ENCODE results near the gene ATG7. TPM values are rescaled to one million over a fixed set of nuclear protein-coding genes. Genes with fewer than 3 reads are reported as not detected.

ATG7 gene
- total RNA-seq, 1 donor: 97.9 TPM

- no peak for DNase-seq (ENCODE audit: low read depth)
- H3K4me3 ChIP-seq (ENCODE audit: low read depth, low read length): no peak overlapping the region
- TF ChIP-seq CTCF (IDR thresholded peaks at IDR 0.05; ENCODE audit: insufficient read depth, low read length): no peak
These were observed 278.8 kb downstream of the ATG7 start for GRCh38 chr3:11551036-11551435.

- H3K4me3 ChIP-seq (ENCODE audit: low read depth, low read length): no peak overlapping the region
- no peak for TF ChIP-seq CTCF (IDR thresholded peaks at IDR 0.05; ENCODE audit: insufficient read depth, low read length)
- DNase-seq (ENCODE audit: low read depth): no peak
These were observed 280.4 kb downstream of the ATG7 start for GRCh38 chr3:11552289-11553264.

GRCh38 chr3:11553436-11554235 lies 281.4 kb downstream of the ATG7 start:
- H3K4me3 ChIP-seq (ENCODE audit: low read depth, low read length): no peak overlapping the region
- peak; percentile 20 for DNase-seq (ENCODE audit: low read depth)
- no peak for TF ChIP-seq CTCF (IDR thresholded peaks at IDR 0.05; ENCODE audit: insufficient read depth, low read length)

- no peak for DNase-seq (ENCODE audit: low read depth)
- H3K4me3 ChIP-seq (ENCODE audit: low read depth, low read length): no peak overlapping the region
- TF ChIP-seq CTCF (IDR thresholded peaks at IDR 0.05; ENCODE audit: insufficient read depth, low read length): no peak
These were observed 282.0 kb downstream of the ATG7 start for GRCh38 chr3:11554236-11554610.

GRCh38 chr3:11554666-11555065 lies 282.5 kb downstream of the ATG7 start:
- no peak overlapping the region for H3K4me3 ChIP-seq (ENCODE audit: low read depth, low read length)
- no peak for TF ChIP-seq CTCF (IDR thresholded peaks at IDR 0.05; ENCODE audit: insufficient read depth, low read length)
- no peak for DNase-seq (ENCODE audit: low read depth)

GRCh38 chr3:11555211-11555782 lies 283.1 kb downstream of the ATG7 start:
- TF ChIP-seq CTCF (IDR thresholded peaks at IDR 0.05; ENCODE audit: insufficient read depth, low read length): no peak
- H3K4me3 ChIP-seq (ENCODE audit: low read depth, low read length): no peak overlapping the region
- DNase-seq (ENCODE audit: low read depth): no peak
